DMS153 treated with DMSO at 0.1 percent for 48 hours (cell line): ENCODE measurements around the gene NREP.

Experiments
- DNase-seq: peaks from one replicate; lab custom pipeline; 2025; ENCODE audit not compliant: unreplicated experiment; lab: John Stamatoyannopoulos, UW

NREP gene

GRCh38 chr5:111697881-111698757 lies 58.9 kb downstream of the NREP start:
- no peak for DNase-seq

- peak; percentile 12 for DNase-seq
Observed at GRCh38 chr5:111697215-111697614, 59.8 kb downstream of the NREP start.

- no peak for DNase-seq
Observed at GRCh38 chr5:111695991-111696390, 61.0 kb downstream of the NREP start.

DNA sequence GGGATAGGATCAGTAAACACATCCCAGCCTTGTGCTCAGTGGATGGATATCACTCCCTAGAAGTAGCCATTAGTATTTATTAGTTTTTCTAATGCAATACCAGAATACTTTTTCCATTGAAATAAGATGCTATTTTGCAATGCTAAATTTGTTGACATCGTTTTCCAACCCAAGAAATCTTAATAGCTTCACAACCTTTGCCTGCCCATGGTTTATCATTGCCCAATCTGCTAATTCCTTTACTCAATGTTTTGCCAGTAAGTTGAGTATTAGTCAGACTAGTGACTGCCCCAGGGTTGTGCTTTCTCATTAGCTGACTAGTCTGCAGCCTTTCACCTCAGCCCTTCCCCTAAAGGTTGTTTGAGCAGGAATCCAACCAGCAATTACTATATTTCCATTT lies 62.9 kb downstream of the NREP start:
- DNase-seq, result no peak

GRCh38 chr5:111691914-111692313 lies 65.1 kb downstream of the NREP start:
- DNase-seq, result no peak

GRCh38 chr5:111691508-111691907 lies 65.5 kb downstream of the NREP start:
- no peak for DNase-seq

GRCh38 chr5:111689357-111689935 lies 67.5 kb downstream of the NREP start:
- DNase-seq, result no peak

DNA sequence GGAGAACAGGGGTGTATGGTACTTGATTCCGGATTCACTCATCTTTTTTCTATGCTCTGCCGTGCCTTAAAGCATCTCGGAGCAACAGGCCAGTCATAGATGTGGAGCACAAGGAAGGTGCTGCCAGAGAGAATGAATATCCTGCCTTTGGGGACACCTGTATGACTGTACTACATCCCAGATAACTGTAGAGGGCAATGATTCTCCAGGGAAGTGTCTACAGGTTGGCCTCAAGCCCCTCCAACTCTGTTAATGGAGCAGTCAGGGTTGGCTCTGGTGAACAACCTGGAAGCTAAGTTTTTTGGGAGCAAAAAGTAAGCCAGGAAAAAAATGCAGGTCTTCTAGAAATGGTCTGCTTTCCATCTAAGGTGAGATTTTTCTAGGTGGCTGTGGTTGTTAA lies 71.0 kb downstream of the NREP start:
- DNase-seq, result no peak

GRCh38 chr5:111682641-111683040 lies 74.4 kb downstream of the NREP start:
- DNase-seq, result no peak

DNA sequence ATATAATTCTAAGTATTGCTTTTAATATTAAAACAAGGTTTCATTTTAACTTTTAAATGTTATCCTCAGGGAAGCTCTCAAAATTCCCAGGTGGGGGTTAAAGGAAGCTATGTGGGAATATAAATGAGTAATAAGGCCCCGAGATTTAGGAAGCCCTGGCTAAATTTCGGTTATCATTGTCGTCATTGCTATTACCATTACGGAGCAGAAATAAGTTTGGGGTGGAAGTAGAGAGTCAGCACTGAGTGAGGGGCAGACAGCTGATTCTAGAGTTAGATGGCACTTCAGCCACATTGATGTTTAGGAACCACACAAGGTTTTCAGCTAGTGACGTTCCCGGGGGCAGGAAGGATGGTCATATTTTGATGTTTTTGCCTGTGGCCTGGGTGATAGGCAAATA lies 74.9 kb downstream of the NREP start:
- no peak for DNase-seq

DNA sequence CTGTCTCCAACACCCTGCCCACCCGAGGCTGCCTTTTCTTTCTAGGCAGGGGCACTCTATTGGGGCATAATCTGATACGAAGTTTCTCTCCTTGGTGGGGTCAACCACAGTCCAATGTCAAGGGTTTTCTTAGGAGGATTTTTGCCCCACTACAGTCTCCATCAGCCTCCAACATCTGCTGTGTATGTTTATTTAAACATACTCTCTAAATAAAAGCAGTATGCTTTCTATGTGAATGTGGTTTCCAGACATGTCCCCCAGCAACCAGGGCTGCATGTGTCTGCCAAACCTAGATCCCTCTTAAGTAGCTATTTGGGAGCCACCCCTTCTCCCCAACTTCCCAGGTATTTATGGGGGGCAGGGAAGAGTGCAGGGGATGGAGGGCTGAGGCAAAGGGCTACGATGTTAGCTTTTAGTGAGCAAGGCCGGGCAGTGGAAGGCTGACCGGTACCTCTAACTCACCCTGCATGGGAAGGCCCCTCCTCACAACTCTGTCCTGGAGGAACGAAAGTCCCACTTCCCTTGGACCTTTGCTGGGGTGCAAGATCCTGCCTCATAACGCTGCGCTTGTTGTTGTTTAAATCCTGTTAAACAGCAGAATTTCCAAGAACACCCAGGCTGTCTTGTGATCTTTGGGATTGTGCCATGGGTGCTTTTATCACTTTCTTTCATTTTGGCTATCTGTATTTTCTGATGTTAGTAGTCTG lies 75.4 kb downstream of the NREP start:
- no peak for DNase-seq

GRCh38 chr5:111680737-111681413 lies 76.1 kb downstream of the NREP start:
- peak; percentile 1 for DNase-seq

- DNase-seq, result no peak
Observed at GRCh38 chr5:111679611-111680010, 77.4 kb downstream of the NREP start.
